Measurements from ENCODE around the gene RNPEPL1. TPM values are rescaled to one million over a fixed set of nuclear protein-coding genes. Genes with fewer than 3 reads are reported as not detected.

The RNPEPL1 gene
- total RNA-seq, 1 donor from 2014 or later = 19.8 TPM

DNA sequence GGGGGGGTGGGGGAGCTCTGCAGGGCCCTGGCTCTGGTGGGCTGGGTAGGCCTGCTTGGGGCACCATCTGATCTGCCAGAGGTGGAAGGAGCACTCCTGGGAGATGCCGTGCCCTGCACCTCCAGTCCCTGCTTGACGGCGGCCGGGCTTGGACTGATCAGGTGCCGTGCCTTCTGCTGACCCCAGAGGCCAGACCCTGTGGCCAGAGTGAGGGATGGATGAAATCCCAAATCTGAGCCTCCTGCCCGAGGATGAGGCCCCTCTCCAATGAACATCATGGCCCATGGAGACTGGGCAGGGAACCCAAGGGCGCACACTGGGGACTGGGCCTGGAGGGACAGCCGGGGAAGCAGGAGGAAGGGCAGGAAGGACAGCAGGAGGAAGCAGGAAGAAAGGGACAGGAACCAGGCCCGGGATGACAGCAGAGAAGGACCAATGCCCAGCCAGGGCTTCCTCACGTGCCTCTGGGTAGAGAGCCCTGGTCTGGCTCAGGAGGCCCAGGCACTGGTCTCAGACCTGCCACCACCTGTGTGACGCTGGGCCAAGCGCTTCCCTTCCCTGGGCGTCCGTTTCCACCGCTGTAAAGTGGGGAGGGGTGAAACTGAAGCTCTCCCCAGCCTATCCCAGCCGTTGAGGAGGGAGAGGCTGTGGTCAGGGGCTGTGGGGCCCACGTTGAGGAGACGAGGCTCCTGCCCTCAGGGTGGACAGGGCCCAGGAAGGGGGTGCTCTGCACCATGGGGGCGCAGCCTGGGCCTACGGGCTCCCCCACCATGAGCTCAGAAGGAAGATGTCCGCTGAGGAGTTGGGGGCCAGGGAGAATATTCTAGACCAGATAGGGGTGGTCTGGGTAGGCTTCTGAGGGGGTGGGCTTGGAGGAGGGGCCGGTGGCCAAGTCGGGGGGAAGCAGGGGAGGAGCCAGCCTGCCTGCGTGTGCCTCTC is 56.0 kb downstream of the RNPEPL1 start:
- no peak for DNase-seq (ENCODE audit: low read depth in 2 of 2)

DNA sequence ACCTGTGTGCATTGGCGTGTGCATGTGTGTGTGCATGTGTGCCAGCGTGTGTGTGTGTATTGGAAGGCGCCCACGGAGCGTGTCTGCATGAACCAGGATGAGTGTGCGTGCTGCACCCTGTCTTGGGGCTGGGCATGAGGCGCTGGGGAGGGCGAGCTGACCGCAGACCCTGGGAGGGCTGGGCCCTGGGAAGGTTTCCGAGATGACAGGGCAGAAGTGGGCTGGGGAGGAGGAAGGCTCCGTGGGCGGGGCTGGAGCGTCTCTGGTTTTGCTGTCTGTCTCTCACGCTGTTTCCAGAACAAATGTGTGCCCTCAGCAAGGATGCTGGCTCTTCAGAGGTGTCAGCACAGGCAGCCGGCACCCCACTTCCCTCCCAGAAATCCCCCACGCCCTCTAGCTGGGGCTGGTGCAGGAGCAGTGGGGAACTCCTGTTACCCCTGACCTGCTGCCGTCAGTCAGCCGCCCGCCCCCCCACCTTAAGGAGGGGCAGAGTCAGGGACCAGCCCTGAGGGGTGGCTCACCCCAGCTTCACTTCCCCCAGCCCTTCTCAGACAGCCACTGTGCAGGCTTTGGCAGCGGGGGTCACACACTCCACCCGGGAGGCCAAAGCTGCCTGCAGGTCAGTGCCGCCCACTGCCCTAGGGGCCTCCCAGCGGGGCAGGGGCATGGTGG is 56.8 kb downstream of the RNPEPL1 start, which contains the start of gene GPR35:
TSS of gene GPR35 (plus strand) at position 531 of the 672 bp plus-strand sequence. CDS start 4,473 bp downstream, outside the sequence.
- DNase-seq (ENCODE audit: low read depth in 2 of 2) = no peak

- DNase-seq (ENCODE audit: low read depth in 2 of 2) = no peak
Measured at GRCh38 chr2:240626531-240627300, 58.4 kb downstream of the RNPEPL1 start.

DNA sequence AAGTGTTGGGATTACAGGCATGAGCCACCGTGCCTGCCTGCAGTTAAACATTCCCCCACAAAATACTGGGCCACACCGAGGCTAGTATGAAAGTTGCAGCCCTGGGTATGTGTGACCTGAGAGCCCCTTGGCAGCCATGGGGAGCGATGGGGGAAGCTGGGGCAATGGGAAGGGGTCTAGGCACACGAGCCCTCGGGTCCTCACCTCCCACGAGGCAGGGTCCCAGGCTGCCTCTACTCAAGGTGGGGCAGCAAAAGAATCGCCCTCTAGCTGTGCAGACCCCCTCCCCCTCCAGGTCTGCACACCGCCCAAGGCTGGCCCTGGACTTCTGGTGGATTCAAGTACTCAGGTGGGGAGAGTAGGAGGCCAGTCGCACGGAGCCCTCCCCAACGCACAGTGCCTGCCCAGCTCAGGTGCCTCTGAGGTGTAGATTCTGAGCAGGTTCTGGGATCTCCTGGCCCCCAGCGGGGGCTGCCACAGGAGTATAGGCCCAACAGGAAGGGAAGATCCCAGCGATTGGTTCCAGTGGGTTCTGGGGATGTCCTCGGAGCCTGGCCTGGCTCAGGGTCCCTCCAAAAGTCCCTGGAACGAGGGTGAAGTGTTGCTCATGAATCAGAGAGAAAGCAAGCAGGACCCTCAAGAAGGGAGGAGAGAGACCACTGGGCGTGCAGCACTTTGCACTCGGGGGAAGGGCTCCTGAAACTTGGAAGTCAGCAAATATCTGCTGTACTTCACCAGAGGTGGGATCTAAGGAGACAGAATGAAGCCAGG is 59.6 kb downstream of the RNPEPL1 start:
- no peak for DNase-seq (ENCODE audit: low read depth in 2 of 2)

DNA sequence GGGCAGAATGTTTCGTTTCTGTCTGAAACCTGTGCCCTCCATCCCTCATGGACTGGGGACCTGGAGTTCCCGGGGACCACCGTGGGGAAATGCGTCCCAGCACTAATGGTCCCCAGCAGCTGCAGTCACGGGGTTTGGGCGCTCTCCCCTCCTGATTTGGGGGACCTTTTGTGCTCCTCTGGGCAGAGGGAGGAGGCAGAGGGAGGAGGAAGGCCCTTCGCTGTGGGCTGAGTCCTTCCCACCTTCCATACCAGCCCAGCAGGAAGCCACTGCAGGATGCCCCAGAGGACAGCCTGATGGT is 60.2 kb downstream of the RNPEPL1 start:
- no peak for DNase-seq (ENCODE audit: low read depth in 2 of 2)

DNA sequence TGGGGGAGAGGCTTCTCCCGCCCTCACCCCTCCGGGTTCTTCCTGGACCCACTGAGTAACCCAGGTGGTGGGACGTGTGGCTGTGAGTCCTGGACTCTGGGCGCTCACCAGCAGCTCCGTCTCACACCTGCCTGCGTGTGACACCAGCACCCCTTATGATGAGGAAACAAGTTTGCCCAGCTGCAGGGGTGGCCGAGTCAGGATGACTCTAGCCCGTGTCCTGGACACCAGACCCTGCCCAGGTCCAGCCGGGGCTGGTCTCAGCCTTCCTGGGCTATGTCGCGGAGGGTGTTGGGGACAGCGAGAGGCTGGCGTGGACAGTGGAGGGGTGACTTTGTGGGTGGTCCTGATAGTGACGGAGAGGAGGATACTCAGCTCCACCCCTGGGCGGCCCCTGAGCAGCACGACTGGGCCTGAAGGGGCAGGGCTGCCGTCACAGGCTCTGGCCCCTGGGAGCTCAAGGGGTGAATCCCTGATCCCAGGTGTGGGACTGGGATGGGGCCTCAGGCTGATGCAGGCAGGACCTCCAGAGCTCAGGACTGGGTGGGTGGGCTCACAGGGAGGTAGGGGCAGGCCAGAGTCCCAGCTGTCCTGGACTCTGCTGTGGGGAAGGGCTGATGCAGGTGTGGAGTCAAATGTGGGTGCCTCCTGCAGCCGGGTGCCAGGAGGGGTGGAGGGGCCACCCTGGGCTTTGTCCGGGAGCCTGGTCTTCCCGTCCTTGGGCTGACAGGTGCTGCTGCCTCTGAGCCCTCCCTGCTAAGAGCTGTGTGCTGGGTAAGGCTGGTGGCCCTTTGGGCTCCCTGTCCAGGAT is 60.7 kb downstream of the RNPEPL1 start:
- DNase-seq (ENCODE audit: low read depth in 2 of 2) = no peak

DNA sequence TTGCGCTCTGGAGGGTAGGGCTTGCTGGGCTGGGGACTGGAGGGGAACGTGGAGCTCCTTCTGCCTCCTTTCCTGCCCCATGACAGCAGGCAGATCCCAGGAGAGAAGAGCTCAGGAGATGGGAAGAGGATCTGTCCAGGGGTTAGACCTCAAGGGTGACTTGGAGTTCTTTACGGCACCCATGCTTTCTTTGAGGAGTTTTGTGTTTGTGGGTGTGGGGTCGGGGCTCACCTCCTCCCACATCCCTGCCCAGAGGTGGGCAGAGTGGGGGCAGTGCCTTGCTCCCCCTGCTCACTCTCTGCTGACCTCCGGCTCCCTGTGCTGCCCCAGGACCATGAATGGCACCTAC is 61.3 kb downstream of the RNPEPL1 start:
- DNase-seq (ENCODE audit: low read depth in 2 of 2) = no peak

GRCh38 chr2:240629968-240630770 is 61.9 kb downstream of the RNPEPL1 start:
- no peak for DNase-seq (ENCODE audit: low read depth in 2 of 2)

Other genes with a start within 250 kb of the RNPEPL1 start
- 2.4 and 11.3 TPM in 2 replicates for gene GPC1, start 132.8 kb upstream of the RNPEPL1 start, total RNA-seq
- 3.5 and 6.0 TPM in 2 replicates for gene ANKMY1, start 10.5 kb upstream of the RNPEPL1 start, total RNA-seq
- gene DUSP28, start 8.1 kb upstream of the RNPEPL1 start, total RNA-seq = 2.0 and 2.2 TPM in 2 replicates
- gene CAPN10, start 18.2 kb downstream of the RNPEPL1 start, total RNA-seq = 15.7 and 31.2 TPM in 2 replicates
- 0.40 TPM in 1 of 2 replicates, not detected in the other for gene GPR35, start 57.0 kb downstream of the RNPEPL1 start, total RNA-seq
- not detected in 2 replicates for gene AQP12B, start 114.4 kb downstream of the RNPEPL1 start, total RNA-seq
- not detected in 2 replicates for gene AQP12A, start 123.4 kb downstream of the RNPEPL1 start, total RNA-seq

Data from lung microvascular endothelial cell (primary cell).